Esophagus muscularis mucosa (tissue), 4 donors: ENCODE results near the gene PLEKHA6.

Experiments used
- CTCF ChIP-seq, 3 experiments: fragments of 200-600 bp in 2 of 3; fragments of 450-650 bp in 1 of 3; sonication (generic) in 2 of 3; IDR thresholded peaks; one replicate each; pipeline ENCODE4 v1.5.1; 2017 to 2019; ENCODE audit warnings: antibody characterized with exemption in 3 of 3, mild to moderate bottlenecking in 2 of 3, moderate library complexity in 1 of 3
- EP300 ChIP-seq: sonication (generic); formaldehyde crosslinking; IDR thresholded peaks from one replicate; pipeline ENCODE4 v1.6.1; 2017; ENCODE audit warnings: antibody characterized with exemption
- POLR2A ChIP-seq: fragments of 450-650 bp; IDR thresholded peaks from one replicate; pipeline ENCODE4 v1.6.1; 2017; ENCODE audit warnings: antibody characterized with exemption, moderate library complexity, mild to moderate bottlenecking, low read depth
- POLR2AphosphoS5 ChIP-seq, 2 donors: sonication (generic); formaldehyde crosslinking; IDR thresholded peaks; one replicate each; pipeline ENCODE4 v1.6.1; 2017; ENCODE audit warnings: antibody characterized with exemption in 2 of 2

- TF ChIP-seq POLR2A (no peak), CTCF (IDR thresholded peaks at IDR 0.05) (no peak), POLR2AphosphoS5 (IDR thresholded peaks at IDR 0.05) (no peak), EP300 (no peak)
These were observed 64.1 kb downstream of the PLEKHA6 start for GRCh38 chr1:204295671-204296070.
